GM19035 (cell line): ENCODE results near the gene SRGAP2C.
"Not testable (repeated sequence)": the region's sequence is repeated elsewhere in the genome, so short reads cannot be mapped to it uniquely, and the experiment has no call there.

Experiments
- ATAC-seq: cut with Tn5 transposase; IDR thresholded peaks from one replicate; pipeline ENCODE4 v1.9.1; 2021; ENCODE audit not compliant: unreplicated experiment

SRGAP2C gene

DNA sequence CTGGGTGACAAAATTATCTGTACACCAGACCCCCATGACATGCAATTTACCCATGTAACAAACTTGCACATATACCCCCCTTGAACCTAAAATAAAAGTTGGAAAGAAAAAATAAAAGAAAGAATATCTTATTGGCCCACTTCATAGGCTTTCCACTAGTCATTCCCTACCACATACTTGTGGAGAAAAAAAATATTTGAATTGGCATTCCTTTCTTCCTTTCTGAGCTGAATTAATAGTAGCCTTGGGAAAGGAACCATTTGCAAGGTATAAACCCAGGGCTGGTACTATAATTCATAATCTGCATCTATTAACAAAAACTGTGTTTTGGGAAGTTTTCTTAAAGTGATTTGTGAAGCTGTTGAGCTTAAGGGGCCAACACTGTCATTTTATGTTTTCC, 140.0 kb downstream of the SRGAP2C start:
- not testable (repeated sequence) for ATAC-seq

DNA sequence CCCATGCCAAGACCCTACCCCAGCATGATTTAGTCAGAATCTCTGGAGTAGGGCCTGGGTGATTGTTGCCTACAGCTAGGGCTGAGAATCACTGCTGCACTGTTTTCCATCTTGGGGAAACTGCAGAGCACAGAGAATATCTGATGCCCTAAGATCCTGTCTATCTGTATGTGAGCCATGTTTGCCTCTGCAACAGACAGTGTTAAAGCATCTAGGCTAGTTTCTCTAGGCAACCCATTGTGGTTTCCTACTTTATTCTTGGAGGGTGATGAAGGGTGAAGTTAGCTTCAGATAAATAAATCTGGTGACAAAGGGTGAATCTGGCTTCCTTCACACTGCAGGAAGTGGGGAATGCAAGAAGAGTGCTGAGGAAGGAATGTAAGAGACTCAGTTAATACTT, 147.4 kb downstream of the SRGAP2C start:
- ATAC-seq: not testable (repeated sequence)

- ATAC-seq: not testable (repeated sequence)
Observed at GRCh38 chr1:121332599-121333562, 148.1 kb downstream of the SRGAP2C start.

DNA sequence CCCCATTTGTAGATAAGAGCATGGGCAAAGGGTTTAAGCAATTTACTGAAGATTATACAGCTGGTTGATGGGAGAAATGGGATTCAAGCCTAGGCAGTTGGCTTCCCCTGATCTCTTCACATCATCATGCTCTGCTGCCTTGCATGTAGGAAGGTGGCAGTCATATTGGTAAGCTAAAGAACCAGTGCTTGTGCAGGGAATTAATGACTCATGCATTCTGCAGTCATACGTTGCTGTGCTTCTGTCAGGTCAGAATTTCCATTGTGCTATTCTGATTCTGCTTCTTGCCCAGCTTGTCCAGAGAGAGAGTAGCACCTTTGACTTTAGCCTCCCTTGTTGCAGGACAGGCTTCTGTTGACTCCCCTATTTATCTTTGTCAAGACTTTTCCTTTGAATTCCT, 153.2 kb downstream of the SRGAP2C start:
- not testable (repeated sequence) for ATAC-seq

DNA sequence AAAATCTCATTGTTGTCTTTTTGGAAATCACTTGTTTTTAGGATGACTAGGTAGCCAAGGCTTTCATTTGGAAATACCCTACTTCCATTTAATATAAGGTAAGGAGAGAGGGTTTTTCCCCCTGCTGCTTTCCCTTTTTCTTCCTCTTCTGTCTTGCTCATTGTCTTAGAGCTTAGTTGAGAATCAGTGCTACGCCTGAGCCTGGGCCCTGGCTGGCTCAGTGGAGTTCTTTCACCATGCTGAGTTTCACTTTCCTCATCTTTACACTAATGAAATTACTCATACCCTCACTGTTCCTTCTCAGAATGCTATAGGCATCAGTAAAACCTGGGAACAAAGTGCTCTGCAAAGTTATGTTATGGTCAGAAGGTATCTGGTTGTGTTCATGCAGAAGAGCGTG, 154.8 kb downstream of the SRGAP2C start:
- ATAC-seq: not testable (repeated sequence)

GRCh38 chr1:121343311-121343906, 158.6 kb downstream of the SRGAP2C start:
- ATAC-seq: not testable (repeated sequence)

GRCh38 chr1:121344355-121344754, 159.6 kb downstream of the SRGAP2C start:
- not testable (repeated sequence) for ATAC-seq

DNA sequence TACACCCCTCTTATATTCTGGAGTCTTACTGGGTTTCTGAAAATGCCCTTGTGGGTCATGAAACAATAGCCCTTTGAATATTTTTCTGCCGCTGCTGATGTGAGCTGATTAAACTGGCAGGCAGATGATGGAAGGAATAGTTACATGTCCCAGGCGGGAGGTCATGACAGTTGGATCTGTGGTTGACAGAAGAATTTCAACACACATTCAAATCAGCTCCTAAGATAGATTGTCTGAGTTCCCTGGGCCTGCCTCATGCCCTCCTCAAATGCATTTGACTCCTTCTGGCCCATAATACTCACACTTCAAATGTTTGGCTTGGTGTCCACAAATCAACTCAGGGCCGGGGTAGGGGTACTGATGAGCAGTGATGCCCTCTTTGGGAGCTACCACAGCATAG, 161.9 kb downstream of the SRGAP2C start:
- not testable (repeated sequence) for ATAC-seq

GRCh38 chr1:121347476-121347875, 162.7 kb downstream of the SRGAP2C start:
- ATAC-seq: not testable (repeated sequence)

DNA sequence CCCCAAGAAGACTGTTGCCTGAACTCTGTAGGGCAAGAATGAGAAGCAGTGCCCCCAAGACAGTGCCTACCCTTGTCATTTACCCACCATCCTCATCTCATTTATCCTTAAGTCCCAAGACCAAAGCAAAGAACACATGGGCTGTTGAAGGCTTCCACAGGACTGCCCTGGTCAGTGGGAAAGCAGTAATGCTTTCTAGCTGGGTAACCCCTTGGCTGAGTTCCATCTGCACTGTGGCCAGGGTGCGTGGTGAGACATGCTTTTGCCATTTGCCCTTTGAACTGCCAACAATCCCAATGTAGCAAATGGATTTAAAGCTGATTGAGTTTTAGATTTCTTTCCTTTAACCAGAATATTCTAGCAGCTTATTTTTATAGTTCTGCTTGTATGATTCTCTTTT, 163.3 kb downstream of the SRGAP2C start:
- not testable (repeated sequence) for ATAC-seq

DNA sequence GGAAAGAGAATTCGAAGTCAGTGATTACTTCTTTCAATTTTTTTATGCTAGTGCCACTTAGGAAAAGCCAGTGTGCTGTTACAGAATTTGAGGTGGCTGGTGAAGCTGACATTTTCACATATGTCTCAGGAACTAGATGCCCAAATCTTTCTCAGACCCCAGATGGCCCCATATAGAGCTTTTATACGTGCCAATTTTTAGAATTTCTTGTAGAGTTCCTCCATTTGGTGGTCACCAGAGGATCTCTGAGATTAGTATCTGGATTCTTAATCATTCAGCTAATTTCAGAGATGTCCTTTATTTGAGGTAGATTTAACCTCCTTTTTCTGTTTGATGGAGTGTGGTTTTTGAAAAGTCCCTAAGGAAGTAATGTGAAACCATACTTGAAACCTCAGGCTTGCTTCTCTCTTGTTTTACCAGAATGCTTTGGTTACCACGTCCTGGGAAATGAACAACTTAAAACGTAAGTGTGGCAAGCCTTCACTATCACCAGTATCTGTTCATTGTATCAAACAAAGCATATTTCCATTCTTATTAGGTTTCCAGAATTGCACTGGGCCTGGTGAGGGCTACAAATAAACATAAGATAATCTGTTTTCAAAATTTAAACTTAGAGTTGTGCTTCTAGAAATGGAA, 164.7 kb downstream of the SRGAP2C start:
- not testable (repeated sequence) for ATAC-seq

DNA sequence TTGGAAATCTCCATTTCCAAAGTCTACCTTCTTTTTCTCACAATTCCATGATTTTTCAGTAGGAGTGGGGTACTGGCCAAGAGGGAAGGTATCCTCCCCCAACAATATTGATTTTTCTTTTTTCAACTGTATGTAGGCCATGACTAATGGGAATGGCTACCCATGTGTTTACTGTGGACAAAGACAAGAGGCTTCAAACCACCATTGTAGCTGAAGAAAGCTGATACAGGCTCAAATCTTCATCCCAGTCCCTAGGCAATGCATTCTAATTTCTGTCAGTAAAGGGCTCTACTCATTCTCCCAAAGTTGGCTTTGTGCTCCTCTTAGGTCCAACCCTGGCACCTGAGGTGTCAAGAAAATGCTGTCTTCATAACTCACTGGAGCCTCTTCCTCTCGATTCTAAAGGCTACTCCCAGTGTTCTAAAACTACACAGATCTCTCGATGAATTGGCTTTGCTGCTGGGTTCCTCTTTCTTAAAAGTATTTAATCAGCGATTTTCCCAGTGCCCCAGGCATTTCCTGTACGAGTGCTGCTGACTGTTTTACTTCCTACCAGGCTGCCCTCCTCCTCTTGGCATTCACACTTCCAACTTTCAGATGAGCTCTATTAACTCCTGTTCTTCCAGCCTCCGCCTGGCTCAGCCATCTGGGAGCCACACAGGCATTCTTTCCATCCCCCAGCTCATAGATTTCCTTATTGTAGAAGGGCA, 171.1 kb downstream of the SRGAP2C start:
- ATAC-seq: not testable (repeated sequence)

- not testable (repeated sequence) for ATAC-seq
Observed at GRCh38 chr1:121356819-121357218, 172.0 kb downstream of the SRGAP2C start.

GRCh38 chr1:121360531-121360930, 175.8 kb downstream of the SRGAP2C start:
- ATAC-seq: not testable (repeated sequence)

- ATAC-seq: not testable (repeated sequence)
Observed at GRCh38 chr1:121361451-121362233, 176.9 kb downstream of the SRGAP2C start.

GRCh38 chr1:121362234-121362883, 177.6 kb downstream of the SRGAP2C start:
- ATAC-seq: not testable (repeated sequence)

DNA sequence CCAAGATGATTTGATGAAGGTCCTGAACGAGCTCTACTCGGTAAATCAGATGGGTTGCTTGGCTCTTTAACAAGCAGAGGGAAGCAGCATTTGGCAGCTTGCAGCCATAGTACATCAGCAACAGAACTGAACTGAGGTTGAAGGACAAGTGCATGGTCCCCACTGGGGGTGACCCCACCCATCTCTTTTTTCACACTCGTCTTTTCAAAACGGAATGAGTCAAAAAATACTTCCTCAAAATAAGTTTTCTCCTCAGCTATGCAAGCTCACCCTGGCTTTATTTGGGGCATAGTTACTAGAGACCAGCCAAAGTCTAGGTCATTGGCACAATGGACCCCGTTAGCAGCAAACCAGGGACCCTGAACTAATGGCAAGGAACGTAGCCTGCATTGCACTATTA, 180.5 kb downstream of the SRGAP2C start:
- not testable (repeated sequence) for ATAC-seq

- ATAC-seq: peak; percentile 64
Observed at GRCh38 chr1:121365723-121366122, 180.9 kb downstream of the SRGAP2C start.

- ATAC-seq: not testable (repeated sequence)
Observed at GRCh38 chr1:121366171-121366570, 181.4 kb downstream of the SRGAP2C start.
